ENCODE measurements around the gene KHDC3L.

The KHDC3L gene

DNA sequence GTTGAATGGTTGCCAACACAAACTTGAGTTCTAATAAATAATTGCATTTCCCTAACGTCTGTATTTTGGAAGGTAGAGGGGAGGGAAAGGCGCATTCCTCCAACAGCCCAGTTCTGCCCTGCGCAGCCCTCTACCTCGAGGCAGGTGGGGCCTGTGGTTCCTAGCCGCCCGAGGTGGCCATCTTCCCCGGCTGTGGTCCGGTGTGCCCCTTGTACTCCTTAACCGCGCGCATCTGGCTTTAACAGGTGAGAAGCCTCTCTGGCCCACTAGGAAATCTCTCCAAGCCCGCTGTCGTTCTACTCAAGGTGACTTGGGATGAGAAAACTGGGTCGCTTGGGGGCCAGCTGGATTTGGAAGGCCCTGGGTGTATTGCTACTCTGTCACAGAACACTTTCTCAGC is 1.7 kb downstream of the KHDC3L start:
- DNase-seq, result no peak
- H3K27me3 ChIP-seq (ENCODE audit: insufficient read depth, low read depth, severe bottlenecking), result no peaks in the 10 kb centered on the region
- peaks cover 7% of the 10 kb centered on the region for H3K9me3 ChIP-seq (ENCODE audit: severe bottlenecking)
- no peak for TF ChIP-seq CTCF (IDR thresholded peaks at IDR 0.05; ENCODE audit: low read depth, low read length)
- no peak overlapping the region for H3K27ac ChIP-seq
- H3K4me3 ChIP-seq (ENCODE audit: low read depth, low read length), result no peak overlapping the region
- H3K36me3 ChIP-seq, result no peaks in the 10 kb centered on the region

DNA sequence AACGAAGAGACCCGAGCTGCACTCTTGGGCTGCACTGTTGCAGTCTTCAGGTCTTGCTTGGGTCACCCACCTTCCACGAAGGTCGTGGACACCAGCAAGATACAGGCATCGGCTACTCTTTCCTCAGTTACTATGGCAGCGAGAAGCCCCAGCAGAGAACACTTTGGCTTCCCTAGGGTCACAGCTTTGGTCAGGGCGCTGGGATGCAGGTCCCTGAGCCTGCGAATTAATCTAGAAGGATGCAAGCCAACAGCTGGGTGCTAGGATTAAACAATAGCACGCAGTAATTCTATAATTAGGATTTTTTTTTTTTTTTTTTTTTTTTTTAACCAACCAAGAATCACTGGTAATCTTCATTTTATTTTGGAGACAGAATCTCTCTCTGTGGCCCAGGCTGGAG is 2.1 kb downstream of the KHDC3L start:
- Histone ChIP-seq H3K4me3 (ENCODE audit: low read depth, low read length) (no peak overlapping the region), H3K36me3 (no peaks in the 10 kb centered on the region), H3K27ac (no peak overlapping the region), H3K27me3 (ENCODE audit: insufficient read depth, low read depth, severe bottlenecking) (no peaks in the 10 kb centered on the region), H3K9me3 (ENCODE audit: severe bottlenecking) (peaks cover 7% of the 10 kb centered on the region)
- DNase-seq, result no peak
- no peak for TF ChIP-seq CTCF (IDR thresholded peaks at IDR 0.05; ENCODE audit: low read depth, low read length)

GRCh38 chr6:73367761-73368355 is 5.4 kb downstream of the KHDC3L start:
- Histone ChIP-seq H3K9me3 (ENCODE audit: severe bottlenecking) (peaks cover 6% of the 10 kb centered on the region), H3K27me3 (ENCODE audit: insufficient read depth, low read depth, severe bottlenecking) (no peaks in the 10 kb centered on the region), H3K4me3 (ENCODE audit: low read depth, low read length) (no peak overlapping the region), H3K36me3 (no peaks in the 10 kb centered on the region), H3K27ac (no peak overlapping the region)
- TF ChIP-seq CTCF (IDR thresholded peaks at IDR 0.05; ENCODE audit: low read depth, low read length), result no peak
- peak; percentile 71 for DNase-seq

DNA sequence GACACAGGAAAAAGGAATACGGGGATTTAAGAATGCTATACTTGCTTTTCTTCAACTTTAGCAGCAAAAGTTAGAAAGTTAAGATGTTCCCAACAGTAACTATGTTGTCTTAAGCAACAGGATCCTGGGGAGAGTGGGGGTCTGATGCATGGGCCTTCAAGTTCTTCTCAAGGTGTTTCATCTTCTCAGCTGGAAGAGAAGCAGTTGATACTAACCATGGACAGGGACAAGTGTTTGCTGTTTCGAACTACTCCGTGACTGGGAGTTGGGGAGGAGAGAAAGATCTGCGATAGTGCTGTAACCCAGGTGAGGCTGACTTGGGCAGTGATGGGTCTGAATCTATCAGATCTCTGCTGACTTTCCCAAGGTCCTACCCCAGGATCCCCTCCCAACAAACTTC is 6.2 kb downstream of the KHDC3L start:
- Histone ChIP-seq H3K36me3 (no peaks in the 10 kb centered on the region), H3K27me3 (ENCODE audit: insufficient read depth, low read depth, severe bottlenecking) (no peaks in the 10 kb centered on the region), H3K27ac (no peak overlapping the region), H3K4me3 (ENCODE audit: low read depth, low read length) (no peak overlapping the region), H3K9me3 (ENCODE audit: severe bottlenecking) (no peaks in the 10 kb centered on the region)
- no peak for TF ChIP-seq CTCF (IDR thresholded peaks at IDR 0.05; ENCODE audit: low read depth, low read length)
- DNase-seq, result no peak

- Histone ChIP-seq H3K9me3 (ENCODE audit: severe bottlenecking) (no peaks in the 10 kb centered on the region), H3K36me3 (no peaks in the 10 kb centered on the region), H3K27me3 (ENCODE audit: insufficient read depth, low read depth, severe bottlenecking) (no peaks in the 10 kb centered on the region), H3K27ac (no peak overlapping the region), H3K4me3 (ENCODE audit: low read depth, low read length) (no peak overlapping the region)
- TF ChIP-seq CTCF (IDR thresholded peaks at IDR 0.05; ENCODE audit: low read depth, low read length), result no peak
- no peak for DNase-seq
Measured at GRCh38 chr6:73369157-73369556, 6.7 kb downstream of the KHDC3L start.

GRCh38 chr6:73369563-73369962 is 7.1 kb downstream of the KHDC3L start, which contains the start of gene OOEP:
Gene OOEP (minus strand): TSS chr6:73369897. CDS start chr6:73369792, 105 bp downstream.
- Histone ChIP-seq H3K36me3 (no peaks in the 10 kb centered on the region), H3K27me3 (ENCODE audit: insufficient read depth, low read depth, severe bottlenecking) (no peaks in the 10 kb centered on the region), H3K4me3 (ENCODE audit: low read depth, low read length) (no peak within 1 kb of the TSS), H3K27ac (no peak within 1 kb of the TSS), H3K9me3 (ENCODE audit: severe bottlenecking) (no peaks in the 10 kb centered on the region)
- no peak for TF ChIP-seq CTCF (IDR thresholded peaks at IDR 0.05; ENCODE audit: low read depth, low read length)
- no peak for DNase-seq

All from WERI-Rb-1 (cell line).